H9 (cell line): ENCODE measurements around the gene NLGN4X. TPM values are rescaled to one million over a fixed set of nuclear protein-coding genes. Genes with fewer than 3 reads are reported as not detected.

Source experiments
- DNase-seq: peaks from one replicate; pipeline ENCODE4 v3.0.0-alpha.2; 2017
- H2AFZ ChIP-seq: one replicate; pipeline ENCODE4 v1.6.1; 2013; ENCODE audit warnings: mild to moderate bottlenecking, low read length, control low read depth, moderate library complexity
- H2AK5ac ChIP-seq: 2 replicates; pipeline ENCODE4 v1.6.1; 2013; ENCODE audit warnings: low read length, control low read depth, mixed read lengths; ENCODE audit not compliant: insufficient read length
- H2BK120ac ChIP-seq: one replicate; pipeline ENCODE4 v1.6.1; 2013; ENCODE audit warnings: low read depth, mild to moderate bottlenecking, low read length, control low read depth, inconsistent platforms; ENCODE audit not compliant: poor library complexity, severe bottlenecking
- H2BK12ac ChIP-seq: 2 replicates; pipeline ENCODE4 v1.6.1; 2013; ENCODE audit warnings: low read length, control low read depth, mixed read lengths, low read depth; ENCODE audit not compliant: insufficient read length
- H2BK15ac ChIP-seq: 2 replicates; pipeline ENCODE4 v1.6.1; 2013; ENCODE audit warnings: low read depth, low read length, control low read depth
- H2BK20ac ChIP-seq: one replicate; pipeline ENCODE4 v1.6.1; 2013; ENCODE audit warnings: low read depth, mild to moderate bottlenecking, low read length, control low read depth, inconsistent platforms; ENCODE audit not compliant: poor library complexity, severe bottlenecking
- H2BK5ac ChIP-seq: 2 replicates; pipeline ENCODE4 v1.6.1; 2013; ENCODE audit warnings: low read length, control low read depth, mixed read lengths; ENCODE audit not compliant: insufficient read length
- H3K14ac ChIP-seq: 2 replicates; pipeline ENCODE4 v1.6.1; 2013; ENCODE audit warnings: low read length, control low read depth; ENCODE audit not compliant: insufficient read depth
- H3K18ac ChIP-seq: 2 replicates; pipeline ENCODE4 v1.6.1; 2013; ENCODE audit warnings: low read depth, mild to moderate bottlenecking, mixed read lengths, low read length, control low read depth; ENCODE audit not compliant: insufficient read length
- H3K23ac ChIP-seq: 2 replicates; pipeline ENCODE4 v1.6.1; 2013; ENCODE audit warnings: low read length, control low read depth, mixed read lengths, low read depth; ENCODE audit not compliant: insufficient read length
- H3K23me2 ChIP-seq: 2 replicates; pipeline ENCODE4 v1.6.1; 2013; ENCODE audit warnings: low read depth, mild to moderate bottlenecking, mixed read lengths, low read length, control low read depth; ENCODE audit not compliant: insufficient read length, poor library complexity, severe bottlenecking
- H3K27ac ChIP-seq: 2 replicates; pipeline ENCODE4 v1.5.1; 2013; ENCODE audit warnings: low read length, control low read depth, mixed read lengths, low read depth; ENCODE audit not compliant: insufficient read length
- H3K27me3 ChIP-seq: 2 replicates; pipeline ENCODE4 v1.6.1; 2013; ENCODE audit warnings: low read length, control low read depth, inconsistent platforms; ENCODE audit not compliant: insufficient read depth
- H3K4ac ChIP-seq: 2 replicates; pipeline ENCODE4 v1.6.1; 2013; ENCODE audit warnings: low read depth, mild to moderate bottlenecking, control low read depth, inconsistent platforms, low read length, moderate library complexity
- H3K4me1 ChIP-seq: 2 replicates; pipeline ENCODE4 v1.6.1; 2013; ENCODE audit warnings: low read length, control low read depth, inconsistent platforms; ENCODE audit not compliant: insufficient read depth
- H3K4me2 ChIP-seq: 2 replicates; pipeline ENCODE4 v1.6.1; 2013; ENCODE audit warnings: low read length, control low read depth, mixed read lengths; ENCODE audit not compliant: insufficient read length, insufficient read depth
- H3K56ac ChIP-seq: 2 replicates; pipeline ENCODE4 v1.6.1; 2013; ENCODE audit warnings: low read depth, mild to moderate bottlenecking, mixed read lengths, low read length, control low read depth; ENCODE audit not compliant: insufficient read length
- H3K79me1 ChIP-seq: 2 replicates; pipeline ENCODE4 v1.6.1; 2013; ENCODE audit warnings: low read depth, mild to moderate bottlenecking, moderate library complexity, low read length, control low read depth, inconsistent platforms; ENCODE audit not compliant: insufficient read depth, poor library complexity, severe bottlenecking
- H3K79me2 ChIP-seq: 2 replicates; pipeline ENCODE4 v1.6.1; 2013; ENCODE audit warnings: low read length, control low read depth, inconsistent platforms; ENCODE audit not compliant: insufficient read depth
- H3K9ac ChIP-seq: 2 replicates; pipeline ENCODE4 v1.6.1; 2013; ENCODE audit warnings: low read length, control low read depth, mixed read lengths; ENCODE audit not compliant: insufficient read length; ENCODE audit errors: extremely low read depth
- H3K9me3 ChIP-seq: one replicate; pipeline ENCODE4 v1.6.1; 2013; ENCODE audit warnings: low read depth, low read length, inconsistent platforms; ENCODE audit not compliant: control insufficient read depth
- H3T11ph ChIP-seq: one replicate; pipeline ENCODE4 v1.6.1; 2013; ENCODE audit warnings: mild to moderate bottlenecking, low read length, control low read depth, inconsistent platforms
- H4K20me1 ChIP-seq: one replicate; pipeline ENCODE4 v1.6.1; 2013; ENCODE audit not compliant: control insufficient read depth, insufficient read length, insufficient read depth
- H4K5ac ChIP-seq: 2 replicates; pipeline ENCODE4 v1.6.1; 2013; ENCODE audit warnings: low read depth, mild to moderate bottlenecking, mixed read lengths, low read length, control low read depth; ENCODE audit not compliant: insufficient read length
- H4K8ac ChIP-seq: replicated peaks from 2 replicates; pipeline ENCODE4 v1.6.1; 2013; ENCODE audit warnings: low read length, control low read depth, mixed read lengths, low read depth; ENCODE audit not compliant: insufficient read length
- H4K91ac ChIP-seq: 2 replicates; pipeline ENCODE4 v1.6.1; 2013; ENCODE audit warnings: low read depth, mild to moderate bottlenecking, moderate library complexity, mixed read lengths, low read length, control low read depth; ENCODE audit not compliant: insufficient read length
- H3K27ac Mint-ChIP-seq, 3 experiments: 2 replicates in 2 of 3; 3 replicates in 1 of 3; pipeline ENCODE4 v1.8.0; 2020 to 2021; ENCODE audit warnings: mixed read lengths in 3 of 3, mild to moderate bottlenecking in 1 of 3, moderate library complexity in 1 of 3
- H3K27me3 Mint-ChIP-seq: 2 replicates; pipeline ENCODE4 v1.8.0; 2021; ENCODE audit warnings: low read depth, mild to moderate bottlenecking, moderate library complexity, mixed read lengths
- H3K36me3 Mint-ChIP-seq, 3 experiments: 2 replicates in 2 of 3; 3 replicates in 1 of 3; pipeline ENCODE4 v1.8.0; 2020 to 2021; ENCODE audit warnings: low read depth in 3 of 3, mixed read lengths in 3 of 3; ENCODE audit not compliant: insufficient read depth in 1 of 3
- H3K4me1 Mint-ChIP-seq, 2 experiments: 2 replicates each; pipeline ENCODE4 v1.8.0; 2020; ENCODE audit warnings: mixed read lengths in 2 of 2
- H3K4me3 Mint-ChIP-seq, 2 experiments: 2 replicates in 1 of 2; 3 replicates in 1 of 2; pipeline ENCODE4 v1.8.0; 2020 to 2021; ENCODE audit warnings: mild to moderate bottlenecking in 2 of 2, mixed read lengths in 2 of 2, moderate library complexity in 1 of 2
- H3K9me3 Mint-ChIP-seq, 2 experiments: 2 replicates in 1 of 2; 3 replicates in 1 of 2; pipeline ENCODE4 v1.8.0; 2020; ENCODE audit warnings: mild to moderate bottlenecking in 2 of 2, mixed read lengths in 2 of 2, moderate library complexity in 1 of 2
- WGBS: extraction: QIAGEN DNeasy Blood & Tissue Kit; methylation state at CpG from one replicate; pipeline ENCODE4 v1.1.7; 2013; ENCODE audit warnings: missing lambda C conversion rate, low lambda C conversion rate, mixed read lengths; ENCODE audit not compliant: insufficient read length; ENCODE audit errors: extremely low coverage; 5-methylcytosine and 5-hydroxymethylcytosine counted together
- total RNA-seq: library from RNA; stranded (reverse); gene quantifications from 2 replicates; pipeline ENCODE4 v1.2.1, GENCODE V29; 2021
- TF ChIP-seq, protein P1 (sequence below): fragments of 200-600 bp; sonication (generic); conservative IDR thresholded peaks from 3 replicates; pipeline ENCODE4 v1.8.0; 2021; ENCODE audit warnings: antibody characterized with exemption, mild to moderate bottlenecking

Gene NLGN4X
- total RNA-seq, 1 experiment from 2014 or later = 111 TPM

GRCh38 chrX:6184900-6185515, 43.7 kb downstream of the NLGN4X start:
- H3K36me3 Mint-ChIP-seq = peaks cover 31 to 37% (median 32%) of the 10 kb centered on the region in 3 experiments
- TF ChIP-seq, protein P1, sequence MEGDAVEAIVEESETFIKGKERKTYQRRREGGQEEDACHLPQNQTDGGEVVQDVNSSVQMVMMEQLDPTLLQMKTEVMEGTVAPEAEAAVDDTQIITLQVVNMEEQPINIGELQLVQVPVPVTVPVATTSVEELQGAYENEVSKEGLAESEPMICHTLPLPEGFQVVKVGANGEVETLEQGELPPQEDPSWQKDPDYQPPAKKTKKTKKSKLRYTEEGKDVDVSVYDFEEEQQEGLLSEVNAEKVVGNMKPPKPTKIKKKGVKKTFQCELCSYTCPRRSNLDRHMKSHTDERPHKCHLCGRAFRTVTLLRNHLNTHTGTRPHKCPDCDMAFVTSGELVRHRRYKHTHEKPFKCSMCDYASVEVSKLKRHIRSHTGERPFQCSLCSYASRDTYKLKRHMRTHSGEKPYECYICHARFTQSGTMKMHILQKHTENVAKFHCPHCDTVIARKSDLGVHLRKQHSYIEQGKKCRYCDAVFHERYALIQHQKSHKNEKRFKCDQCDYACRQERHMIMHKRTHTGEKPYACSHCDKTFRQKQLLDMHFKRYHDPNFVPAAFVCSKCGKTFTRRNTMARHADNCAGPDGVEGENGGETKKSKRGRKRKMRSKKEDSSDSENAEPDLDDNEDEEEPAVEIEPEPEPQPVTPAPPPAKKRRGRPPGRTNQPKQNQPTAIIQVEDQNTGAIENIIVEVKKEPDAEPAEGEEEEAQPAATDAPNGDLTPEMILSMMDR = no peak
- no CpG with 5 or more reads among the region's 4 CpGs for WGBS

More at GRCh38 chrX:6184900-6185515, 43.7 kb downstream of the NLGN4X start:
- no peaks in the 10 kb centered on the region for H3K9me3 Mint-ChIP-seq
- no peak overlapping the region for H2BK20ac ChIP-seq
- no peak overlapping the region for H4K5ac ChIP-seq
- H2BK15ac ChIP-seq = no peak overlapping the region
- H3K27me3 Mint-ChIP-seq = no peaks in the 10 kb centered on the region
- H3K9me3 ChIP-seq = no peaks in the 10 kb centered on the region
- H3K27ac ChIP-seq = no peak overlapping the region
- H3K79me2 ChIP-seq = peaks cover 44% of the 10 kb centered on the region; the same call in 1 of the 2 replicates
- peaks cover 26 to 38% of the 10 kb centered on the region in 2 experiments for H3K4me1 Mint-ChIP-seq
- DNase-seq = no peak
- H4K91ac ChIP-seq = no peak overlapping the region
- H3K4ac ChIP-seq = no peak overlapping the region
- no peak overlapping the region for H3K4me3 Mint-ChIP-seq
- no peaks in the 10 kb centered on the region for H3K27me3 ChIP-seq
- H3T11ph ChIP-seq = no peak overlapping the region
- no peak overlapping the region for H2BK12ac ChIP-seq
- H2BK120ac ChIP-seq = no peak overlapping the region
- no peak overlapping the region for H3K23ac ChIP-seq
- H3K4me2 ChIP-seq = no peak overlapping the region
- H3K23me2 ChIP-seq = no peaks in the 10 kb centered on the region
- no peak overlapping the region for H3K56ac ChIP-seq
- H3K4me1 ChIP-seq = peaks cover 2% of the 10 kb centered on the region
- no peak overlapping the region for H3K27ac Mint-ChIP-seq
- no peak overlapping the region for H4K8ac ChIP-seq
- H3K18ac ChIP-seq = no peak overlapping the region
- no peak overlapping the region for H2BK5ac ChIP-seq
- no peak overlapping the region; the same call in 1 of the 2 replicates for H3K14ac ChIP-seq
- H4K20me1 ChIP-seq = no peaks in the 10 kb centered on the region
- no peak overlapping the region for H2AK5ac ChIP-seq
- no peak overlapping the region for H3K9ac ChIP-seq
- no peak overlapping the region for H2AFZ ChIP-seq
- peaks cover 3% of the 10 kb centered on the region for H3K79me1 ChIP-seq
